COR-L47 (cell line): ENCODE measurements around the gene BCAR1.
"Not testable (repeated sequence)": the region's sequence is repeated elsewhere in the genome, so short reads cannot be mapped to it uniquely, and the experiment has no call there.

Experiments
- DNase-seq: peaks from one replicate; lab custom pipeline; 2025; lab: John Stamatoyannopoulos, UW

The BCAR1 gene

DNA sequence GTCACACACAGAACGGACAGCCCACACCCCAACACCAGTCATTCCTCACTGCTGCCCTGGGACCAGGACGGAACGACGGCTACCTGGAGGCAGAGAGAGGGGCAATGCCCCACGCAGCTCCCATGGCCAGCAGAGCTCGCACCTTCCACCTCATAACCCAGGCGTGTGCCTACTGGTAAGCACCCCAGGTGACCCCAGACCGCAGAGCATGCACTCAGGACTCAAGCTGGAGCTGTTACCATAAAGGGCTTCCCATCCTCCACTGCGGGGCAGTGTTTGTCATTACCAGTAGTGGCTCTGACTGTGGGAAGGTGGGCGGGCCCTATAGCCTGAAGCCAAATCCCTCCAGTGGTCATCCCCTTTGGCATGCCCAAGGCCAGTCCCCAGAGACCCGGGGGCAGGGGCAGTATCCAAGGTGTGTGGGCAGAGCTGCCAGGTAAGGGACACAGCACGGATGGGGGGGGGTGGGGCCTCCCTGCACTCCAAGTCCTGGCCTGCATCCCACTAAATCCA lies 4.7 kb upstream of the BCAR1 start:
- no peak for DNase-seq

DNA sequence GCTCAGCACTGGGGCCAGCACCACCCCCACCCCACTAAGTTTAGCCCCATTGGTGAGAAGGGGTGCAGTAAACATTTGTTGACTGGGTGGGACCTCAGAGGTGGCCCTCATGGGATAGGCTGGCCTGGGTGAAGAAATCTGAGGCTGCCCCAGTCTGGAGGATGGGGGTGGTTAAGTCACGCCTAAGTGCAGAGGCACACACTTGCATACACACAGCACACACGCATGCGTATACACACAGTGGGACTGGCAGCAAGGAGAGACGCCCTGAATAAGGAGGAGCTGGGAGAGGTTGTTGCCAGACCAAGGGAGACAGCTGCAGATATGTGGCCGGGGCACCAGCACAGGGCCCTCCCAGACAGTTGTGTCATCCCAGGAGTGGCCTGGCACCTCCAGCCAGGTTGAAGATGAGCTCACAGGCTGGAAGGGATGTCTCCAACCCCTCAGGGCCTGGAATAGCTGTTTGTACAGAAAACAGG lies 3.0 kb upstream of the BCAR1 start:
- no peak for DNase-seq

DNA sequence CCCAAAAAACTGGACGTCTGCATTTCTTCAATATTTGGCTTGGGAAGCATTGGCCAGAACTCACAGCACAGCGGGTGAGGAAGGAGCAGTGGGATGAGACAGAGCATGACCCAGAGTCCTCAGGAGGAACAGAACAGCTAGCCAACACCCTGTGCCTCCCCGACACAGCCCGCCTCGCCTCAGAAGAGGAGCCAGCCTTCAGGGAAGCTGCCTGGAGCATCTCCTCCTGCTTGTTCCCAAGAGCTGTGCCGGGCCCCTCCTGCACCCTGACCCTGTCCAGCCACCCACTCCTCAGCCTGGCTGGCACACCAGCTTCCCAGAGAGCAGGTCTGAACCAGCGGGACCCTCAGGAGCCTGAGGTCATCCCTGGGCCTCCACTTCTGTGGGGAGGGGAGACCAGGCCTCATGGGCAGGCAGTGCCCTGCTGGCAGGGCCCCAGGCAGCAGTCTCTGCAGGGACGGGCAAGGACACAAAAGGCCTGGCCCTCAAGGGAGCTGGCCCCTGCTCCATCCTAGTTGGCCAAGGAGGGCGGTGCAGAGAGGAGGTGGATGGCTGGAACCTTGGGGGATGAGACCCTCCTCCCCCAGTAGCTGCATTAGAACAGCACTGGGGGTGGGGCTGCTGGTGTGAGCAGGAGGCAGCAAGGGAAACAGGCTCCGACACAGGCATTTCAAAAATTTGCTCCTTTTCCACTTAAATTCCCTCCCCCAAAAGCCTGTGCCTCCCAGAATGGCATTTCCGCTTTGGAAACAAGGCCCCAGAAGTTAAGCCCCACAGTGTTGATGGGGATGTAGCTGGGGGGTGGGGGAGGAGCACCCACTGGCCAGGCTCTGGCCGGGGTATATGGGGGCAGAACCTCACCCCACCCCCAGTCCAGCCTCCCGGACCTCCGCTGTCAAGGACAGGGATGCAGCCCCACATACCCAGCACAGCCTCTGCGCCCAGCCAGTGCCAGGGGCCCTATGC lies 1.8 kb upstream of the BCAR1 start:
- no peak for DNase-seq

DNA sequence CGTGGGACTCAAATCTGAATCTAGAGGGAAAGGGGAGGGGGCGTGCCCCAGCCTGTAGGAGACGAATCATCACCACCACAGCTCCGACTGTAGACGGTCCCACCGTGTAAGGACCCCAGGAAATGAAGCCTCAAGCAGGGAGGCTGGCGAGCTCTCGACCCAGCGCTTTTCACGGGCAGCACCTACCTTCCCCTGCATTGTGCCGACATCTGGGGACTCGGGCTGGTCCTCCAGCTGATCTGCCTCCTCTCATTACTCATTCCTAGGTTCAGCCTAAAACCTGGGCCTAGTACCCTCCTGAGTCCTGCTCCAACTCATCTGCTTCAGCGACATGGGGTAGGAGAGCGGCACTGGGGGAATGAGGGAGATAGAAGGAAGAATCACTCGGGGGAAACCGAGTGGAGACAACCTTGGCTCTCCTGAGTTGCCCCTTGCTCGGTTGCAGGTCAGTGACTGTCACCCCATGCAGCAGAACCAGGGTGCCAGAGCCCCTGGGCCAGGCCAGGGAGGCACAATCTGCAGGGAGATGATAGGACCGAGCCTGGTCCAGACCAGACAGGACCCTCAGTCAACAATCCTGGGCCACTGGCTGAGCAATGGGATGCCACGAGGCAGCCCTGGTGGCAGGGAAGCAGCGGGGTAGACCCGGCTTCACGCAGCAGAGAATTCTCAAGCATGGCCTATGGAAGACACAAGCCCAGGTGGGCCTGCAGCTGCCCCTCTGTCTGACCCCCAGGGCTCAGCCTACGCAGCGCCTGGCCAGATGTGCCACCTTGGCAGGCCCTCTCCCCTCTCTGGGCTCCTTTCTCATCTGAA lies 833 bp upstream of the BCAR1 start:
- no peak for DNase-seq

DNA sequence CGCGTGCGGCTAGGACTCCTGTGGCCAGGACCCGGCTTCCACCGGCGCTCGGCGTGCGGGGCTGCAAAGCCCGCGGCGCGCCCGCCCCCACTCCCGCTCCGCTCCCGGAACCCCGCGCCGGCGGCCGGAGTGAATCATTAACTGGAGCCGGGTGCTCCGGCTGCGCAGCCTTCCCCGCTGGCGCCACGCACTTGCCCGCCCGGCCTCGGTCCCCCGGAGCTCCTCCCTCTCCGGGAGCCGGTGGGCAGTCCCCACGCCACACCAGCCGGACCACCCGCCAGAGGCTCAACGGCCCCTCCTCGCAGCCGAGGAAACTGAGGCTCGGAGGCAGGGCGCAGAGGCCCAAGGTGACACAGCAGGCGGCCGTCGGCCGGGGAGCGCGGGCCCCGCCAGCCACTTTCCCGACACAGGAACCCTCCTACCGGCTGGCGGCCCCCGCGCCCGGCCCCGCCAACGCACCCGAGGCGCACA lies 580 bp downstream of the BCAR1 start:
- DNase-seq: no peak

DNA sequence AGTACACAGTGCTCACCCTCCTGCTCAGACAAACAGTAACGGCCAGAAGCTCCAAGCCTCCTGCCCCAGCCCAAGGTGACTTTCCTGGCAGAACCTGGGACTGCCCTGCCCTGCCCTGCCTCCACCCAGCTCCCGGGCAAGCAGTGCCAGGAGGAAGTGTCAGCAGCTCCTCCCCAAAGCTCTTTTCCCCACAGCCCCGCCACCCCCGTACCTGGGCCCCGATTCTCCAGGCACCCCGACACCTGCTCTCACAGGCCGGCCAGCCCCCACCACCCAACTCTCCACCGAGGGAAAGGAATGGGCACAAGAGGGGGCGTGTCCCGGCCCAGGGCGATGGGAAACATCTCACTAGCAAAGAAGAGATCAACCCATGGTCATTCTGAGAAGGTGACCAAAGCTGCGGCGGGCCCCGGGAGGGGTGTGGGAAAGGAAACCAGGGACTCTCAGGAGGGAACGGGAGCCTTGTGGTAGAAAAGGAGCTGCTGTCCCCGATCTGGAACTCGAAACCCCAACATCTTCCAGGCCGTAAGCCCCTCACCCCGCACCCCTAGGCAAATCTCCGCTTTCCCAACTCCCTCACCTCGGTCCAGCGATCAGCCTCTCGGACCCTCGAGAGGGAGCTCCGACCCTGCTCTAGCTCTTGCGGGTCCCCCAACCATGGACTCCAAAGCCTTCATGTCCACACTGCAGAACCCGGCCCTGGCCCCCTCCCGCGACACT lies 1.2 kb downstream of the BCAR1 start:
- DNase-seq: no peak

DNA sequence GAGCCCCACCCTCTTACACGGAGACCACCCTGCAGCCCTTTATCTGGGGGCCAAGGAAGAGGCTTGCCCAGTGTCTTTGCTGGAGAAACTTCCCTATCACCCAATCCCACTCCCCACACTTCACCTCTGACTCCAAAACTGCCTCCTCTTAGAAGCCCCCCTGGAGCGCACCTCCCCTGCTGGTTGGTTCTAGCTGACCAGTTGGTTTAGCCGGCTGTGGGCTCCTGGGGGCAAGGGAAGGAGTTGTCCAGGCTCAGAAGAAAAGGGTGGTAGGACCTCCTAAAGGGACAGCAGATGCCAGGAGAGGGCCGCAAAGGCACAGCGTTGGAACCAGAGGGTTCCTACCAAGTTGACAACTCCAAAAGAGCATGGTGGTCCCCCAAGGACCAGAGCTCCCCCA lies 2.0 kb downstream of the BCAR1 start:
- no peak for DNase-seq

DNA sequence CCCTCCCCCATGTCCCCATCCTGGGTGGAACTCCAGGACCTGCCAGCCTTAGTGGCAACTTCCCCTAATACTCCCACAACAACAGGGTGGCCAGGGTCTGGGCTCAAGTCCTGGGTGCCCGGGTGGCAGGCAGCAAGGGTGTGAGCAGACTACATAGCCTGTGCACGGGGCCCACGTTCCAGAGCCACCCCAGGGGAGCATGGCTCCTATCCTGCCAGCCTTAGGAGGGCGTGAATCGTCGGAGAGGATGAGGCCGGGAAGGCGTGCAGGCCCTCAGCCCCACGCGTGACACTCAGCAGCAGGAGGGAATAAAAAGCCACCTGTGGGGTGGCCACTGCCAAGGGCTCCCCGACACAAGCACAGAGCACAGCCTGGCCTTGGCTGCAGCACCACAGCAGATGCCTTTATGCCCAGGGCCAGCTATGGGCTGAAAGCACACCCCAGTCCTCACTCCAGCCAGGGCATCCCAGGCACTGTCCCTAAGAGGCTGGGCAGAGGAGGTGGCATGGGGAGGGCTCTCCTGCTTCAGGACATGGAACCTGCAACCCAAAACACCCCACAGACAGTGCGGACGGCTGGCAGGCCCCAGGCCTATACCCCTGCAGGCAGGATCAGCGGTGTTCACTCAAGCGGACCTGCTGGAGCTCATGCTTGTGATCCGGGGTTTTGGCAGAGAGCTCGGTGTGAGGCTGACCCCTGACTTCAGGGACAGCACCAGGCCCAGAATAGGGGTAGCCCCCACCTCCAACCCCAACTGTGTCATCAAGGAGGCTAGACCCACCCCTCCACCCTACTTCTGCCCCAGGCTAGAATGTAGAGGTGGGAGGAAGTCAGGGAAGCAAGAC lies 2.7 kb downstream of the BCAR1 start:
- no peak for DNase-seq

DNA sequence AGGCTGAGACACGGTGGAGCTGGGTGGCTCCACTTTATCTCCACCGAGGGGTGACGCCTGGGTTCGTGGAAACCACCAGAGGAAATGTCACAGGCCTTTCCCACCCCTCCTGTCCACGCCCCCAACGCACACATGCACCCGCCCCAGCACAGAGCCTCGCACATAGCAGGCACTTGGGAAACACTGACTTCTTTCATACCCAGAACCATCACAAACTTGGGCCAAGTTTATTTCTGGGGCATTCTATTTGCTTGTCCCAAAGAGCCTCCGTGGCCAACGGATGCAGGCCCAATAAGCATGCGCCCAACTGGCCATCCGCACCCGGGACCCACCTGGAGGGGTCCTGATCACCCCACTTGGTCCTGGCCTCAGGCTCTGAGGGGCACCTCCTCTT lies 3.3 kb downstream of the BCAR1 start:
- DNase-seq: no peak

DNA sequence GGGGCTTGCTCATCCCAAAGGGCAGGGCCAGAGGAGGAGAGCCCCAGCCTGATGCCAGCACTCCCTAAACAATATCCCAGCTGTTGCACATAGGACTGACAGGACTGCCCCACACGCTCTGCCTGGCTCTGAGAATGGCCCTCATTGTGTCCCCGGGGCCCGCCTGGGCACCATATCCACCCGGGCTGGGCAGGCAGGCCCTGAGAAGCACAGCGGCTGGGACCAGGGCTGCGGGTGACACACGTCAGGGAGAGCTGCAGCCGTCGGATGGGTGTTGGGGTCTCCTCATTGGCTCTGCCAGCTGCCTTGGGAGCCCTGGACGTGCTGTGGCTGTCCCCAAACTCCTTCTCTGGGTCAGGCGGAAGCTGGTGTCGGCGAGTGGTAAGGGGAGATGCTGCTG lies 4.2 kb downstream of the BCAR1 start:
- DNase-seq: no peak

DNA sequence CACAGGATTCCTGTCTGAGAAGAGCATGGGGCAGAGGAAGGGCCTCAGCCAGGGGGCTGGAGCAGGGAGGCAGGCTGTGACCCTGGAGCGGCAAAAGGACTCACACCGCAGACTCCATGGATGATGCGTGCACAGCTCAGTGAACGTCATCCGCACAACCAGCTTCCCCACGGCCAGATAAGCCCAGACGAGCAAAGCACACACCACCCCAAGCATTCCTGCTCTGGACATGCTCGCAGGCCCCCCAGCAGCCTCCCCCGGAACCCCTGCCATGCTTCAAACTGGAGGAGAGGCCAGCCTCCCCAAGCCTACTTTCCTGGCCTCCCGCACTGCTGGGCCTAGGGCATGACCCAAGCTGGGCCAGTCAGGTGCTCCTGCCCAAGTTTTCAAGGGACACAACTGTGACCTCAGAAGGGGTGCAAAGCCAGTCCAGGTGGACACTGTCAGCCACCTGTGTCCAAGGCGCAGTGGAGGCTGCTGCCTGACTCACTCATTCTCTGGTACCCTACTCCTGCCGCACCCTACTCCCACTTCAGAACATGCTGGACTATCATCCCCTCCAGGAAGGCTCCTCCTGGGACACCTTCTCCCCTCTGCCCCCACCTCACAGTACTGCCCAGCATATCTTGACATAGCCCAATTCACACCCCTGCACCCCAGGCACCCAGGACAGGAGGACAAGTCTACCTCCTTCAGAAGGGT lies 4.8 kb downstream of the BCAR1 start:
- no peak for DNase-seq

DNA sequence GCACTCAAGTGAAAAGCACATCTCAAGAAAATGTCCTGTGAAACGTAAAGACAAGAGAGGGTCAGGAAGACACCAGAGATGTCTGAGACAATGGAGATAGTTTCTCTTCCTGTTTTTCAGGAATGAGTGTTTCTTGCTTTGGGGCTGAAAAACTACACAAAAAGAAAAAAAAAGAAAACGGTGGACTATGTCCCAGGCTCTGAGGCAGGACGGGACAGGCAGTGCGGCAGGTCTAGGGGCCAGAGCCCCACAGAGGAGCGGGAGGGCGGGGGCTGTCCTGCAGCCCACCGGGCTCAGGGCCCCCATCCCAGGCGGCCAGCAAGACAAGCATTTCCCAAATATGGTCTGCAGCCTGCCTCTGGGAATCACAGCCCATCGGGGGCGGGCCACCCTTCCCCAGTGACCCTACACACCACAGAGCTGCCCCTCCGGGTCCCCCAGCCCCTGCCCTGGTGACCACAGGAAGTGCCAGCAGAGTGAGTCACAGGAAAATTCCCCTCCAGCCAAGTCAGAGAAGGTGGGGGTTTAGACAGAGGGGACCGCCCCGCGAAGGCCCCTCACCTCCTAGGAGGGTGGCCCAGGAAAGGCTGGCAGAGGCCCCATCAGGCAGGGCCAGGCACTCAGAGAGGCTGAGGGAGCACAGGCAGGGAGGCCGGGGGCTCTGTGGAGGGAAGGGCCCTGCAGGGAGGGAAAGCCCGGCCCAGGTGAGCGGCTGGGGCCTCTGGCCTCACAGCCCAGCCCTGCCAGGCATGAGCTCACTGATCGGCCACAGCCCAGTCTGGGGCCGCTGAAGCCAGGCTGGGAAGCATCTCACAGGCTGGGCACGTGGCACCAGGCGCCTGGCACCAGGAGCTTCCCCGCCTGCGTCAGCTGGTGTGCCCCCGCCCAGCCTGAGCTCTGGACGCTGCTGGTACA lies 6.3 kb downstream of the BCAR1 start:
- DNase-seq: no peak

DNA sequence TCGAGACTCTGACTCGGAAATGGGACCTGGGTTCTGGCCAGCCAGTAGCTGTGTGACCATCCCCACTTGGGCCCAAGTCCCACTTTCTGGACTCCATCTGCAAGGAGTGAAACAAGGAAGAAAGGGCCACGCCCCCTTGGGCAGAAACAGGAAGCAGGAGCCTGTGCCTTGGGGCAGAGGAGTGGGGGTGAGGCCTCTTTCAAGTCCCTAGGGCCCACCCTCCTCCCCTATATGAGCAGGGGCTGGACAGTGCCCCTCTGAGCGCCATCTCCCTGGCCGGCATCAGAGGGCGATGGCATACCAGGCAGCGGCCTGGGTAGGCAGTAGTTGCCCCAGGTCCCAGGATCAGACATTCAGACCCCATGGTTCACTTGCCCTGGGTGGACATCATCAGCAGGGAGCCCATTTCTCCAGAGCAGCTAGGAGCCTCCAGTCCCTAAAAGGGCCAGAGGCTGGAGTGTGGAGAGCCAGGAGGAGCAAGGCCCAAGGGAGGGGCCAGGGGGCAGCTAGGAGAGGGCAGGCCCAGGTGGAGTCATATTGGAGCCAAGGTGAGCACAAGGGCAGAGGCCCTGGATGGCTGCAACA lies 7.1 kb downstream of the BCAR1 start:
- no peak for DNase-seq

DNA sequence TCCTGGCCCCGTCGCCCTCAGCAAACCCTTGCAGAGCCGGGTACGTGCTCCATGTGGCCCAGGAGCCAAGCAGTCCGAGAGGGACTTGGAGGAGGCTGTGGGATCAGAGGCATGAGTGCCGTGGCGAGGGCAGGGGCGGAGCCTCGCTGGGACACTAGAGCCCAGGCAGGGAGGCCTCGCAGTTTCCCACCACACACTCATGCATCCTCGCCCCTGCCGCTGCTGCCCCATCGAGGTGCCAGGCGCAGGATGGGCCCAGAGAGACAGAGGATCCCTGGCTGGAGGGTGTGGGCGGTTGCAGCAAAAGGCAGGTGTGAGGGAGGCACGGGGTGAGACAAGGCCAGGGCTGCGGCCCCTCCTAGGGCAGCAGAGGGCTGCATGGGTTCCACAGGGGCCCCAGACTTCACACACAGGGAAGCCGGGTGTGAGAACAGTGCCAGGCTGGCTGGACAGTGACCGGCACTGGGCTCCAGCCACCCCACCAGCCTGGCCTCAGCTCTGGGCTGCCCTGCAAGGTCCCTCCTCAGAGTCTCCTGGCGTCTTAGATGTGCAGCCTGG lies 7.7 kb downstream of the BCAR1 start:
- no peak for DNase-seq

DNA sequence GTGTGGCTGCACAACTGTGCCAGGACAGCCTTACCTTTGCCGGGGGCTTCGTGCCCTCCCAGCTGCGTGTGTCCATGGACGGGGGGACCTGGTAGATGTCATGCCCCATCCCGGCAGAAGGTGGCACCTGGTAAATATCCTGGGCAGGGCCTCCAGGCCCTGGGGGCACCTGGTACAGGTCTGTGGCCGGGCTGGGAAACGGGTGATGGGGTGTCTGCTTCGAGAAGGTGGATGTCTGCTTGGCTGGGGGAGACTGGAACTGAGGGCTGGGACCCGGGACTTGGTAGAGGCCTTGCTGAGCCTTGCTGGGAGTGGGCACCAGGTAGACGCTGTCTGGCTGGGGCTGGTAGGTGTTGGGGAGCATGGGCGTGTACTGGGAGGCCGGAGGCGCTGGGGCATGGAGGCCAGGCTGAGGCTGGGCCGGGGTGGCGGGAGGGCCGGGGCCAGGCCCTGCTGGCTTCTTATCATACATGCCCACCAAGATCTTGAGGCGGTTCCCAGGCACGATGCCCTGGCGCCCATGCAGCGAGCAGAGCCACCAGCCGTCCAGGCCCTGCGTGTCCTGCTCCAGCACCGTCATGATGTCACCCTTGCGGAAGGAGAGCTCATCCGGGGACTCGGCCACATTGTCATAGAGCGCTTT lies 8.9 kb downstream of the BCAR1 start:
- DNase-seq: not testable (repeated sequence)

DNA sequence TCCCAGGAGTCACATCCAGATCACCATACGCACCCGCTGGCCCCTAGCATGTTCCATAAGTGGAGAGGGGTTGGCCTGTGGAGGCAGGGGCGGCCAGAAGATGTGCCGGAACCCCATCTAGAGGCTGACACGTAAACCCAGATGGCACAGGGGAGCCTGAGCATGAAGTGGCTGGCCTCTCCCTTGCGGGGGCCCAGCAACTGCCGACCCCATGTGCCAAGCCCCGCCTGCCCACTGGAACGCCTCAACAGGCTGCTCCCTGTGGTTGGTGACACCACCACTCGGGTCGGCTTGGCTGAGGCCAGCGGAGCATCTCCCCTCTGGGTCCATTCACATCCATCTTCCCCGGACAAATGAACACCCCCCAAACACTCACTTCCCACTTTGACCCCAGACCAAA lies 9.5 kb downstream of the BCAR1 start:
- DNase-seq: no peak

DNA sequence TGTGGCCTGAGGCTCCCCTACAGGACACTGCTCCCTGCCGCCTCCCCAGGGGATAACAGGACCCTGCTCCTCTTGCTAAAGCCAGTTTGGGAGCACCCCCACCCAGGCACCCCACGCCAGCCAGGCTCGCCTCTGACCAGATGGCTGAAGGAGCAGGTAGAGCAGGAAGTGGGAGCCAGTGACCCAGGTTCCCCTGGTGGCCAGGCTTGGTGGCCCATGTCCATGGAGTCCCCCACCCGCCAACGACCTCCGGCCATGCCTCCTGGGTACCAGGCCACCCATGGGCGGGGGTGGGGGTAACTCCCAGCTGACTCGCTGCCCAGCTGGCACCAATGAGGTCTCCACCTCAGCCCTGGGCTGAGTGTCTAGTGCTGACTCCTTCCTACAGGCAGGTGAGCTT lies 10.0 kb downstream of the BCAR1 start:
- no peak for DNase-seq

DNA sequence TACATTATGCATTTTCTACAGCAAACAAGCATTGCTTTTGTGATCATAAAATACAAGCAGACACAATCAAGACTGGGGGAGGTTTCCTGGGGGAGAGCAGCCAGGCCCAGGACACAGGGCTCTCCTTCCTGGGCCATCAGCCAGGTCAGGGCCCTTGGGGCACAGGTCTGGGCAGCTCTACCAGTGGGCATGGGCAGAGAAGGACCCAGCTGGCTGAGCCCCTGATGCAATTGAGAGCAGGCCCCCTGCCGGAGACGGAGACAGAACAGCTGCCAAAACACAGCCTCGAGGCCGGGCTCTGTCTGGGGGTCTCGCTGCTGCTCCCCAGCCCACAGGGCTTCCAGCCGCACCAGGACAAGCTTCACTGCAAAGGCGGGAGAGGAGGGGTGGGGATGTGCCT lies 10.8 kb downstream of the BCAR1 start:
- not testable (repeated sequence) for DNase-seq
